ACHN (cell line): ENCODE measurements around the gene REEP3.
"Not testable (repeated sequence)": the region's sequence is repeated elsewhere in the genome, so short reads cannot be mapped to it uniquely, and the experiment has no call there.

ENCODE experiments used
- DNase-seq: peaks from one replicate; pipeline ENCODE4 v3.0.0-alpha.2; 2015
- in situ Hi-C: cut with HindIII; loops from 2 replicates; pipeline ENCODE4 v1.10.0; 2017; ENCODE audit warnings: low sequenced_read_pairs, low pct_ligation_motif_present, low pct_unique_long_range_greater_than_20kb

The REEP3 gene

GRCh38 chr10:63637901-63638327, 116.7 kb downstream of the REEP3 start:
- in situ Hi-C loops, result no loop called here
- no peak for DNase-seq

DNA sequence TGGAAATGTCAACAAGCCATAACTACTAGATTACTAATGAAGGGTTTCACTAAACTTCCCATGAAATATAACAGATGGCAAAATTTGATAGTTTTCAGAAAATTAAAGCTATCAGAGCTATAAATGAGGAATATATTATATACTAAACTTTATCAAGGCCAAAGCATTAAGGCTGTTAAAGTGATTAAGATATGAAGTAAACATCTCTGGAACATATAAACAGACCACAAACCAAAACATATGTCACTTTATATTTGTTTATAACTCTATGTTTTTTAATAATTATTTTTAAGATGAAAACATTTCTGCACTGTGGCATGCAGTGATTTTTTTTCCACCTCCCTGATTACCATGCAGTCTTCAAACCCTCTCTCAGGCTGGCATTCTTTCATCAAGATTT, 120.2 kb downstream of the REEP3 start:
- in situ Hi-C loops, result no loop called here
- DNase-seq, result no peak

- in situ Hi-C loops, result no loop called here
- DNase-seq, result no peak
These were observed 120.6 kb downstream of the REEP3 start for GRCh38 chr10:63641799-63642198.

DNA sequence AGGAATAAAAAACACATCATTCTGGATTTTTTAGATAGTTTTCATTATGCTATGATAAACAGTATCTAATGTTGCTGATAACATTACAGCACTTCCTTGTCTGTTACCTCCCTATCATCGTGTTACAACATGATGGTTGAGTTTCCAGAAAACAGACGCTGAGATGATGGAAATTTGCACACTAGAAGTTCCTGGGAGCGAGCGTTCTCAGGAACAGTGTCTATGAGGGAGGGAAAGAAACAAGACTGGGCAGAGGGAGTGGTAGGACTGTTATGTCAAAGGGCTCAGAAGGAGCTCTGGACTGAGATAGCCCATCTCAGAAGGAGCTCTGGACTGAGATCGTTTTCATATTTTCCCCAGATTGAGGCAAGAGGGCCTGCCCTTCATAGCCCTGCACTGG, 121.6 kb downstream of the REEP3 start:
- in situ Hi-C loops, result no loop called here
- DNase-seq, result no peak

- in situ Hi-C loops, result no loop called here
- no peak for DNase-seq
These were observed 123.4 kb downstream of the REEP3 start for GRCh38 chr10:63644418-63645142.

GRCh38 chr10:63645195-63645594, 124.0 kb downstream of the REEP3 start:
- DNase-seq, result no peak
- in situ Hi-C loops, result no loop called here

- in situ Hi-C loops, result no loop called here
- DNase-seq, result no peak
These were observed 125.3 kb downstream of the REEP3 start for GRCh38 chr10:63646491-63646890.

GRCh38 chr10:63651864-63652263, 130.7 kb downstream of the REEP3 start:
- in situ Hi-C loops, result no loop called here
- DNase-seq, result no peak

GRCh38 chr10:63653747-63654146, 132.5 kb downstream of the REEP3 start:
- in situ Hi-C loops, result no loop called here
- DNase-seq, result no peak

GRCh38 chr10:63657761-63658160, 136.6 kb downstream of the REEP3 start:
- no peak for DNase-seq
- in situ Hi-C loops, result no loop called here

DNA sequence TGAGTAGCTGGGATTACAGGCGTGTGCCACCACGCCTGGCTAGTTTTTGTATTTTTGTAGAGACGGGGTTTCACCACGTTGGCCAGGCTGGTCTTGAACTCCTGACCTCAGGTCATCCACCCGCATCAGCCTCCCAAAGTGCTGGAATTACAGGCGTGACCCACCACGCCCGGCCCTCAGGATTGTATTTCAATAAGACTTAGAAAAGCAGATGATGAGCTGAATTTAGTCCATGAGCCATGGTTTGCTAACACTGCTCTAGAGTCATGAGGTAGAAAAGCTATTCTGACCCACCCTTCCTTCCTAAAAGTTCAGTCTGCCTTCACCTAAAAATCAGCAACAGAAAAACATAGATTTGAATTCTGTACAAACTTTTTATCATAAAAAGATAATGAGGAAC, 139.7 kb downstream of the REEP3 start:
- in situ Hi-C loops, DNase-seq: not testable (repeated sequence)

- DNase-seq, result no peak
- in situ Hi-C loops, result no loop called here
These were observed 140.1 kb downstream of the REEP3 start for GRCh38 chr10:63661347-63661746.

DNA sequence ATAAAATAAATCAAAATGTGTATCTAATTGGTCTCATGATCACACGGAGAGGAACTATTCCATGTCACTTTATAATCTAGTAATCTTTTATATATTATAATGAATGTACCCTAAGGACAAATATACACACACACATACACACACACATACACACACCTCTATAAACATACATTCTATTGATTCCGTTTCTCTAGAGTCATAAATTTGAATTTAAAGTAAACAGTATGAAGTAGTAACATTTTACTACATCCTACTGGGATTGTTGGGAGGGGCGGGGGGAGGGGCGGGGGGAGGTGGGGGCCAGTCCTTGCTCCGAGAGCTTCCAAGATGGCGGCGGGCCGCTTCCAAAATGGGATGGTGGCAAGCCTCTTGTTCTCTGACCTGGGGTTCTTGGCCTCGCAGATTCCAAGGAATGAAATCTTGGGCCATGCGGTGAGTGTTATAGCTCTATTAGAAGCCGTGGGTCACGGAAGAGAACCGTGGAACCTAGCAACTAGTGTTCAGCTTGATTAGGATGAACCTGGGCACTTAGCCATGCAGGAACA, 143.2 kb downstream of the REEP3 start:
- DNase-seq, result no peak
- in situ Hi-C loops, result no loop called here

DNA sequence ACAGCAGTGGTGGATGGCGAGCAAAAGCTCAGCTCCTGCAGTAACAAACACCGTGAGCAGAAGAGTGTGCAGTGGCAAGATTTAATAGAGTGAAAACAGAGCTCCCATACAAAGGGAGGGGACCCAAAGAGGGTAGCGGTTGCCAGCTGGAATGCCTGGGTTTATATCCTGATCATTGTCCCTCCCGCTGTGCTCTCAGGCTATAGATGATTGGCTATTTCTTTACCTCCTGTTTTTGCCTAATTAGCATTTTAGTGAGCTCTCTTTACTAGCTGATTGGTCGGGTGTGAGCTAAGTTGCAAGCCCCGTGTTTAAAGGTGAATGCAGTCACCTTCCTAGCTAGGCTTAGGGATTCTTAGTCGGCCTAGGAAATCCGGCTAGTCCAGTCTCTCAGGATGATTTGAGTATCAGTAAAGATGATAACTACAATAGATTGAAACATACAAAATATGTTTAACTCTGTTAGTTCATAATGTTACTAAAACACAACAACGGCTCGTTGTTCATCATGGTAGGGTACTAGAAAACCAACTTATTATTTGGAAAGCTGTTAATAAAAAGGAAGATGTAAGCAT, 143.9 kb downstream of the REEP3 start:
- DNase-seq, in situ Hi-C loops: not testable (repeated sequence)

GRCh38 chr10:63665670-63666134, 144.5 kb downstream of the REEP3 start:
- DNase-seq, result no peak
- in situ Hi-C loops, result no loop called here

DNA sequence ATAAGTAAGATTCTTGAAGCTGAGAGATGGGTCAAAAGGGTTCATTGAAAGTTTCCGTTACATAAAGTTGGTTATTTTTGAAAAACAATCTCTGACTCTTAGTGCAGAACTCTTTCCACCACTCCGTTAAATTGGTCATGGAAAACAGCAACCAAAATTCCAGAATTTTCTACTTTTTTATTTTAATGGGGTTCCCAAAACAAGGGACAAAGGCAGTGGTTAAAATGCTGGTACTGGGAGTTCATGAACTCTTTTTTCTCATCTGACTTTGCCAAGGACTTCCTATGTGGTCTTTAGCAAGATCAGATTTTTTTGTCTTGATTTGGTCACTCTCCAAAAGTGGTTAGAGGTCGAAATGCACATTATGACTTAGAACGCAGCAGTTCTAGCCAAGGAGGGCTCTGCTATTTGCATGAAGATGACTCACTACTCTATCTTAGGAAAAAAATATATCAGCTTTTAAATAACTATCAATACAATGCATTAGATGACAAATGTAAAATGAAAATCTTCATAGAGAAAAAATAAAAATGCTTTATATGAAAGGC, 145.7 kb downstream of the REEP3 start:
- DNase-seq, result no peak
- in situ Hi-C loops, result no loop called here

- DNase-seq, result no peak
- in situ Hi-C loops, result no loop called here
These were observed 146.6 kb downstream of the REEP3 start for GRCh38 chr10:63667596-63668480.

- in situ Hi-C loops, result no loop called here
- DNase-seq, result no peak
These were observed 149.2 kb downstream of the REEP3 start for GRCh38 chr10:63670291-63670898.
